ENCODE measurements around the gene LSAMP. TPM values are rescaled to one million over a fixed set of nuclear protein-coding genes. Genes with fewer than 3 reads are reported as not detected.

The LSAMP gene
- total RNA-seq, 4 donors from 2014 or later, result 1.1 to 3.5 (median 2.0) TPM

GRCh38 chr3:116039651-116039985, 405.7 kb downstream of the LSAMP start:
- no peak for TF ChIP-seq CTCF (IDR thresholded peaks at IDR 0.05)
- no peak for TF ChIP-seq POLR2A (IDR thresholded peaks at IDR 0.05)
- no peak overlapping the region for H3K4me3 ChIP-seq (ENCODE audit: low read depth, poor library complexity, severe bottlenecking)
- intact Hi-C loops (cut with DNase I; ENCODE audit: low total_unique reads), result no loop called here
- 67 to 76% methylated on average over 4 of the region's 4 CpGs for WGBS, 2 donors
- no peak for DNase-seq (ENCODE audit: low spot score in 2 of 2)

GRCh38 chr3:116038968-116039650, 406.2 kb downstream of the LSAMP start:
- no peak for TF ChIP-seq POLR2A (IDR thresholded peaks at IDR 0.05)
- TF ChIP-seq CTCF (IDR thresholded peaks at IDR 0.05), result no peak
- intact Hi-C loops (cut with DNase I; ENCODE audit: low total_unique reads), result no loop called here
- 18 to 23% methylated on average over 1 of the region's 1 CpG for WGBS, 2 donors
- H3K4me3 ChIP-seq (ENCODE audit: low read depth, poor library complexity, severe bottlenecking), result no peak overlapping the region
- no peak for DNase-seq (ENCODE audit: low spot score in 2 of 2)

GRCh38 chr3:116037954-116038911, 407.1 kb downstream of the LSAMP start:
- intact Hi-C loops (cut with DNase I; ENCODE audit: low total_unique reads), result no loop called here
- WGBS, 2 donors, result 74% methylated on average over 5 of the region's 5 CpGs
- TF ChIP-seq CTCF (IDR thresholded peaks at IDR 0.05) (no peak), POLR2A (IDR thresholded peaks at IDR 0.05) (no peak)
- no peak overlapping the region for H3K4me3 ChIP-seq (ENCODE audit: low read depth, poor library complexity, severe bottlenecking)
- no peak for DNase-seq (ENCODE audit: low spot score in 2 of 2)

- no peak overlapping the region for H3K4me3 ChIP-seq (ENCODE audit: low read depth, poor library complexity, severe bottlenecking)
- TF ChIP-seq CTCF (IDR thresholded peaks at IDR 0.05) (no peak), POLR2A (IDR thresholded peaks at IDR 0.05) (no peak)
- intact Hi-C loops (cut with DNase I; ENCODE audit: low total_unique reads), result no loop called here
- DNase-seq (ENCODE audit: low spot score in 2 of 2), result no peak
- 67 to 75% methylated on average over 3 of the region's 3 CpGs for WGBS, 2 donors
Observed at GRCh38 chr3:116035429-116035828, 409.9 kb downstream of the LSAMP start.

- TF ChIP-seq CTCF (IDR thresholded peaks at IDR 0.05), result no peak
- TF ChIP-seq POLR2A (IDR thresholded peaks at IDR 0.05), result no peak
- intact Hi-C loops (cut with DNase I; ENCODE audit: low total_unique reads), result no loop called here
- no peak for DNase-seq (ENCODE audit: low spot score in 2 of 2)
- no peak overlapping the region for H3K4me3 ChIP-seq (ENCODE audit: low read depth, poor library complexity, severe bottlenecking)
- 44 to 48% methylated on average over 1 of the region's 1 CpG for WGBS, 2 donors
Observed at GRCh38 chr3:116034794-116035193, 410.5 kb downstream of the LSAMP start.

All from lower leg skin (tissue), 4 donors.